Bronchial epithelial cell (primary cell): ENCODE results near the gene LTBP1. TPM values are rescaled to one million over a fixed set of nuclear protein-coding genes. Genes with fewer than 3 reads are reported as not detected.

Experiments
- DNase-seq: peaks from one replicate; pipeline ENCODE4 v3.0.0-alpha.2; 2010; ENCODE audit warnings: low read depth
- FAIRE-seq: peaks from 2 replicates; lab custom pipeline; 2011; peaks lifted over from hg19 to GRCh38; lab: Jason Lieb, UNC
- H3K27me3 ChIP-seq: 2 replicates; pipeline ENCODE4 v1.5.1; 2011; ENCODE audit warnings: low read length; ENCODE audit not compliant: control insufficient read depth, insufficient read depth
- H3K36me3 ChIP-seq: 2 replicates; pipeline ENCODE4 v1.5.1; 2011; ENCODE audit warnings: low read length; ENCODE audit not compliant: control insufficient read depth, insufficient read depth
- H3K4me3 ChIP-seq: 2 replicates; pipeline ENCODE4 v1.5.1; 2011; ENCODE audit warnings: mild to moderate bottlenecking, low read depth, low read length, control low read depth
- total RNA-seq: library from RNA; depleted of rRNA; stranded (reverse); fragments of >200 nt; gene quantifications from 2 replicates; pipeline ENCODE4 v1.2.1, GENCODE V29; 2014
- TF ChIP-seq, protein P1 (sequence below): IDR thresholded peaks from 2 replicates; pipeline ENCODE4 v1.5.1; 2011; ENCODE audit warnings: mild to moderate bottlenecking, moderate library complexity, low read length, control low read depth, inconsistent platforms; ENCODE audit not compliant: insufficient read depth, severe bottlenecking

LTBP1 gene
- total RNA-seq, 1 donor from 2014 or later = 6.6 TPM

DNA sequence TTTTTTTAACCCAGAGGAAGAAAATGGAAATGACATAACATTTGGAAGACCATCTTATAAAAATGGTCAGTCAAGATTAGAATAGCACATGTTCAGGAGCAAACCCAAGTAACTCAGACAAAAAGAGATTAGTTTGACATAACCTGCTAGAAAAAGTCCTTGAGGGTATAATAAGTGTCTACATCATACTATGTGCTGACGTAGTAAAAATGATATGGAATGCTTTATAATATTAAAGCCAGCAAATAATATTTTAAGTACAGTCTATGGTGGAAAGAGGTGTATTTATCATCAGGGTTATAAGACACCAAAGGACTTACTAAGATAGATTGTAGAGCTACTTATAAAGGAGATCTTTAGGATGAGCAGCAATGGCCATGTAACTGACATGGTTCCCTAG is 169.0 kb downstream of the LTBP1 start:
- TF ChIP-seq, protein P1, sequence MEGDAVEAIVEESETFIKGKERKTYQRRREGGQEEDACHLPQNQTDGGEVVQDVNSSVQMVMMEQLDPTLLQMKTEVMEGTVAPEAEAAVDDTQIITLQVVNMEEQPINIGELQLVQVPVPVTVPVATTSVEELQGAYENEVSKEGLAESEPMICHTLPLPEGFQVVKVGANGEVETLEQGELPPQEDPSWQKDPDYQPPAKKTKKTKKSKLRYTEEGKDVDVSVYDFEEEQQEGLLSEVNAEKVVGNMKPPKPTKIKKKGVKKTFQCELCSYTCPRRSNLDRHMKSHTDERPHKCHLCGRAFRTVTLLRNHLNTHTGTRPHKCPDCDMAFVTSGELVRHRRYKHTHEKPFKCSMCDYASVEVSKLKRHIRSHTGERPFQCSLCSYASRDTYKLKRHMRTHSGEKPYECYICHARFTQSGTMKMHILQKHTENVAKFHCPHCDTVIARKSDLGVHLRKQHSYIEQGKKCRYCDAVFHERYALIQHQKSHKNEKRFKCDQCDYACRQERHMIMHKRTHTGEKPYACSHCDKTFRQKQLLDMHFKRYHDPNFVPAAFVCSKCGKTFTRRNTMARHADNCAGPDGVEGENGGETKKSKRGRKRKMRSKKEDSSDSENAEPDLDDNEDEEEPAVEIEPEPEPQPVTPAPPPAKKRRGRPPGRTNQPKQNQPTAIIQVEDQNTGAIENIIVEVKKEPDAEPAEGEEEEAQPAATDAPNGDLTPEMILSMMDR = no peak
- Histone ChIP-seq H3K4me3 (no peak overlapping the region), H3K36me3 (no peaks in the 10 kb centered on the region), H3K27me3 (no peaks in the 10 kb centered on the region)
- FAIRE-seq (no peak), DNase-seq (no peak)

DNA sequence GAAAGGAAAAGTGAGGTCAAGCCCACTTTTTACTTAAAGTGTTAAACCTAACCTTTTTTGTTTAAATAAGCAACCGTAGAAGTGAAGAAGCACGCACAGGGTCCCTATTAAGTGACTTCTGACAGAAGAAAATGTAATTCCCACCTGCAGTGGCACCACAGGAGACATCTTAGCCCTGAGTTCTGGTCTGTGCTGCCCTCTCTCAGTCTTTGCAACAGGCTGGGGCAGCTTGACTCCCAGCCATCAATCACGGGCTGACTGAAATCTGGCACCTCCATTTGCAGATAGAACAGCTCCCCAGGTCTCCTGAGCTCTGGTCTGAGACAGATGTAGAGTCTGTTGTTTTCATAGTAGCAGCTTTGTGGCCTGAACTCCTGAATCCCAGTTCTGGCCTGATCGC is 170.0 kb downstream of the LTBP1 start:
- no peaks in the 10 kb centered on the region for H3K27me3 ChIP-seq
- H3K36me3 ChIP-seq = no peaks in the 10 kb centered on the region
- TF ChIP-seq, protein P1 = no peak
- DNase-seq (no peak), FAIRE-seq (no peak)
- H3K4me3 ChIP-seq = no peak overlapping the region

DNA sequence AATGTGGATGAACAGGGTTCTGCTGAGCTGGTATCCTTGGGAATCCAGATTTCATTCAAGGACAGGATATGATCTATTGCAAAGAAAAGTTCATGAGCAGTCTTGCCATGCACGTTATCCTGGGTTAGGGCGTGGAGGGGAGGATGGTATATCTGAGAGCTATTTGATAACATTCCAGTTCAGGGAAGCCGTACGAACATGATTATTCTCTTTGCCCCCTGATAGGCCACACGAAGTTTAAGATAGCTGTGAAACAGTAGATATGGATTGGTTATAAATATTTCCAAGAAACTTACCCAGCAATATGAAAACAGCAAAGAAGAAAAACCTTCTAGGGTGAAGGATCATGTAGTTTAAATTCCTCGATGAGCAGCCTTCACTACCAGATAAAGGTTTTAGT is 171.9 kb downstream of the LTBP1 start:
- Histone ChIP-seq H3K27me3 (no peaks in the 10 kb centered on the region), H3K4me3 (no peak overlapping the region), H3K36me3 (no peaks in the 10 kb centered on the region)
- DNase-seq (peak; percentile 36), FAIRE-seq (no peak)
- TF ChIP-seq, protein P1 = no peak

DNA sequence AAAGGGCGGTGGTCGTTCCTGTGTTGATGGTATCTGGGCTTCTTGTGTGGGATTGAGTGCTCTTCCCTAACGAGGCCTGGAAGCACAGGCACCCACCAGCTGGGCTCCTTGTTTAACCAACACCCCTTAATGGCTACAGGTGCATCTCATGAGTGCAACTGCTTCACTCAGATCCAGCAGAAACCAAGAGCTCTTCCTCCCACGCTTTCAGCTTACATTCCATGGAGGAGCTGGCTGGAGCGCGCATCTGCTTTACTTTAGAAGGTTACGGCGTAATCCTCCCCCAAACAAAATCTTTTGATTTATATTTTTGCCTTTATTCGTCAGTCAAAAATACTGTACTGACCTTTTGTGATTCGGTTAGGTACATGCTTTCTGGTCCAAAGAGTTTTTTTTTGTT is 174.7 kb downstream of the LTBP1 start:
- FAIRE-seq (no peak), DNase-seq (no peak)
- TF ChIP-seq, protein P1 = no peak
- H3K4me3 ChIP-seq = no peak overlapping the region
- H3K36me3 ChIP-seq = no peaks in the 10 kb centered on the region
- no peaks in the 10 kb centered on the region for H3K27me3 ChIP-seq

DNA sequence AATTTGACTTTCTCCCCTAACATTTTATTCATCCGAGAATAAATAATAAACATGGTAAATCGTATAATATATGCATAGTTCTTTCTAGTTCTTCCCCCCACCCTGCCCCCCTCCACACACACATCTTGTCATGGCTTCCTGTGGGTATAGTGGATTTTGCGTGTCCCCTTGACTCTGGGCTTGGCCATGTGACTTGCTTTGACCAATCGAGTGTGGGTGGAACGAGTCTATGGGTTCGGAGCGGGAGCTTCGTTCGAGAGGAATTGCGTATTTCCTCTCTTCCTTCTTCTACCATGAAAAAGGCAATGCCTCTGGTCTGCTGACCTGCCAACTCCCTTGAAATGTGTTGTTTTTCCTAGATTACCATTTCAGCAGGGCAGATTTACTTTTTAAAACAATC is 175.2 kb downstream of the LTBP1 start:
- no peak overlapping the region for H3K4me3 ChIP-seq
- H3K27me3 ChIP-seq = no peaks in the 10 kb centered on the region
- FAIRE-seq = no peak
- DNase-seq = no peak
- TF ChIP-seq, protein P1 = no peak
- H3K36me3 ChIP-seq = no peaks in the 10 kb centered on the region

DNA sequence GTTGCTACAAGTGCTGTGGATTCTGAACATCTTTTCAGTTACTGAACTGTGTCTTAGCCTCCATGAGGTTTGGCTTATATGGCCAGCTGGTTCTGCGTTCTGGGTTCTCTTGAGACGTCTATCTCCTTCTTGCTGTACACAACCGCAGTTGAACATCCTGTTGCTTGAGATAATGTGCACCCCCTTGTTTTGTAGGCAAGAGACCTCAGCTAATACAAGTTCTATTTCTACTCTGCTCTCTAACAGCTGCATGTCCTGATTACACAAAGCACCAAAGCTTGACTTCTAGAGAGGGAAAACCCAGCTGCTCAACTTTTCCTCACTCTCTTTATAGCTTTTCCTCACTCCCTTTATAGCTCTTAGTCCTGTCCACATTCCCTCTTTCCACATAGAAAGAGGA is 176.0 kb downstream of the LTBP1 start:
- H3K4me3 ChIP-seq = no peak overlapping the region
- FAIRE-seq (no peak), DNase-seq (no peak)
- TF ChIP-seq, protein P1 = no peak
- no peaks in the 10 kb centered on the region for H3K36me3 ChIP-seq
- H3K27me3 ChIP-seq = no peaks in the 10 kb centered on the region
